Kidney glomerular epithelial cell (primary cell): ENCODE data around the gene CTDNEP1.
A peak's percentile ranks its signal among the peaks of the same experiment; 100 is the strongest.

ENCODE experiments used
- DNase-seq: peaks from one replicate; lab custom pipeline; 2025; lab: John Stamatoyannopoulos, UW

CTDNEP1 gene

GRCh38 chr17:7215136-7215638 is 36.3 kb downstream of the CTDNEP1 start:
- peak; percentile 89 for DNase-seq

GRCh38 chr17:7214300-7215135 is 37.0 kb downstream of the CTDNEP1 start:
- peak; percentile 91 for DNase-seq

GRCh38 chr17:7213895-7214299 is 37.6 kb downstream of the CTDNEP1 start:
- DNase-seq: peak; percentile 34

GRCh38 chr17:7211491-7212273 is 39.9 kb downstream of the CTDNEP1 start:
- no peak for DNase-seq

GRCh38 chr17:7208754-7209460 is 42.6 kb downstream of the CTDNEP1 start:
- no peak for DNase-seq

- DNase-seq: no peak
Measured at GRCh38 chr17:7208027-7208571, 43.4 kb downstream of the CTDNEP1 start.

GRCh38 chr17:7207120-7208001 is 44.2 kb downstream of the CTDNEP1 start:
- DNase-seq: no peak

GRCh38 chr17:7205561-7205960 is 46.0 kb downstream of the CTDNEP1 start:
- no peak for DNase-seq

GRCh38 chr17:7204828-7205461 is 46.6 kb downstream of the CTDNEP1 start:
- no peak for DNase-seq

GRCh38 chr17:7204336-7204735 is 47.2 kb downstream of the CTDNEP1 start:
- no peak for DNase-seq

GRCh38 chr17:7203391-7203790 is 48.1 kb downstream of the CTDNEP1 start:
- DNase-seq: no peak

- DNase-seq: no peak
Measured at GRCh38 chr17:7196651-7197401, 54.7 kb downstream of the CTDNEP1 start.

- no peak for DNase-seq
Measured at GRCh38 chr17:7195971-7196370, 55.6 kb downstream of the CTDNEP1 start.
